Neural cell (in vitro differentiated cells): ENCODE measurements around the gene CAV2.

Source experiments
- EP300 ChIP-seq: fragments of 450-650 bp; conservative IDR thresholded peaks from 2 replicates; pipeline ENCODE4 v1.6.1; 2014; ENCODE audit warnings: antibody characterized with exemption, mild to moderate bottlenecking, moderate library complexity; ENCODE audit not compliant: poor library complexity, severe bottlenecking
- EZH2 ChIP-seq: fragments of 200-600, 300-800 bp; shearing (Covaris generic), sonication (generic); IDR thresholded peaks from 2 replicates; pipeline ENCODE4 v1.6.1; 2014; ENCODE audit warnings: antibody characterized with exemption, low read length, borderline replicate concordance, mild to moderate bottlenecking; ENCODE audit not compliant: insufficient read depth, poor library complexity, severe bottlenecking
- MXI1 ChIP-seq: fragments of 450-650 bp; conservative IDR thresholded peaks from 2 replicates; pipeline ENCODE4 v1.6.1; 2014; ENCODE audit warnings: antibody characterized with exemption, mild to moderate bottlenecking; ENCODE audit not compliant: poor library complexity, severe bottlenecking
- POLR2AphosphoS5 ChIP-seq: IDR thresholded peaks from 2 replicates; pipeline ENCODE4 v1.6.1; 2012
- RAD21 ChIP-seq: fragments of 450-650 bp; conservative IDR thresholded peaks from 2 replicates; pipeline ENCODE4 v1.6.1; 2014; ENCODE audit warnings: antibody characterized with exemption, mild to moderate bottlenecking, moderate library complexity
- SMC3 ChIP-seq: fragments of 450-650 bp; conservative IDR thresholded peaks from 2 replicates; pipeline ENCODE4 v1.6.1; 2014; ENCODE audit warnings: antibody characterized with exemption, mild to moderate bottlenecking, moderate library complexity; ENCODE audit not compliant: poor library complexity
- TAF1 ChIP-seq: IDR thresholded peaks from 2 replicates; pipeline ENCODE4 v1.6.1; 2012; ENCODE audit warnings: low read depth
- TF ChIP-seq, protein P1 (sequence below): IDR thresholded peaks from 2 replicates; pipeline ENCODE4 v1.6.1; 2012; ENCODE audit warnings: borderline replicate concordance
- TF ChIP-seq, protein P2 (sequence below): fragments of 450-650 bp; IDR thresholded peaks from 2 replicates; pipeline ENCODE4 v1.5.1; 2014; ENCODE audit warnings: antibody characterized with exemption, mild to moderate bottlenecking, moderate library complexity; ENCODE audit not compliant: poor library complexity, severe bottlenecking

DNA sequence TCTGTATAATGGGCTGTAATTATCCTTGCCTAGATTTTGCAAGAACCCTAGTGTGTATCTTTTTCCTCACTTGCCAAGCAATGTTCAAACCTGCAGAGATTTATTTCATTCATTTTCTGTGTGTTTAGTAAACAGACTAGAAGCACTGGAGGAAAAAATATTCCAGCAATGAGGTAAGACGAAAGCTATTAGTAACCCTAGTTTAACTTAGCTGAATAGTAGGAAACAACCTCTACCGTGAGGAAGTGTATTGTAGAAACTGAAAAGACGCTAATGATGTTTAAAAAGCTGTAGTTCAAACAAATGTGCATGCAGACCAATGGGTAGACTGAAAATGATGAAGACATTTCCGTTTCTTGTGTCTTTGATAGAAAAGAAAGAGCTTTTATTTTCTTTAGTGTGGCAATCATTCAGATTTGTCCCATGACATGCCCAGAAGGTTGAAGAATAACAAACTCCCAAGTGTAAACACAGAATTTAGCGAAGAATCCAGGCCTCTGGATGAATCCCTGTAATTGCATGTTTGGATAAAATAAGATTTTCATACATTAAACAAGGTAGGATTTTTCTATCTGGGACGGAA is 46.0 kb downstream of the CAV2 start:
- TF ChIP-seq POLR2AphosphoS5 (no peak), EP300 (no peak), TAF1 (no peak), MXI1 (no peak), EZH2 (no peak), SMC3 (no peak), RAD21 (no peak)
- TF ChIP-seq, protein P1, sequence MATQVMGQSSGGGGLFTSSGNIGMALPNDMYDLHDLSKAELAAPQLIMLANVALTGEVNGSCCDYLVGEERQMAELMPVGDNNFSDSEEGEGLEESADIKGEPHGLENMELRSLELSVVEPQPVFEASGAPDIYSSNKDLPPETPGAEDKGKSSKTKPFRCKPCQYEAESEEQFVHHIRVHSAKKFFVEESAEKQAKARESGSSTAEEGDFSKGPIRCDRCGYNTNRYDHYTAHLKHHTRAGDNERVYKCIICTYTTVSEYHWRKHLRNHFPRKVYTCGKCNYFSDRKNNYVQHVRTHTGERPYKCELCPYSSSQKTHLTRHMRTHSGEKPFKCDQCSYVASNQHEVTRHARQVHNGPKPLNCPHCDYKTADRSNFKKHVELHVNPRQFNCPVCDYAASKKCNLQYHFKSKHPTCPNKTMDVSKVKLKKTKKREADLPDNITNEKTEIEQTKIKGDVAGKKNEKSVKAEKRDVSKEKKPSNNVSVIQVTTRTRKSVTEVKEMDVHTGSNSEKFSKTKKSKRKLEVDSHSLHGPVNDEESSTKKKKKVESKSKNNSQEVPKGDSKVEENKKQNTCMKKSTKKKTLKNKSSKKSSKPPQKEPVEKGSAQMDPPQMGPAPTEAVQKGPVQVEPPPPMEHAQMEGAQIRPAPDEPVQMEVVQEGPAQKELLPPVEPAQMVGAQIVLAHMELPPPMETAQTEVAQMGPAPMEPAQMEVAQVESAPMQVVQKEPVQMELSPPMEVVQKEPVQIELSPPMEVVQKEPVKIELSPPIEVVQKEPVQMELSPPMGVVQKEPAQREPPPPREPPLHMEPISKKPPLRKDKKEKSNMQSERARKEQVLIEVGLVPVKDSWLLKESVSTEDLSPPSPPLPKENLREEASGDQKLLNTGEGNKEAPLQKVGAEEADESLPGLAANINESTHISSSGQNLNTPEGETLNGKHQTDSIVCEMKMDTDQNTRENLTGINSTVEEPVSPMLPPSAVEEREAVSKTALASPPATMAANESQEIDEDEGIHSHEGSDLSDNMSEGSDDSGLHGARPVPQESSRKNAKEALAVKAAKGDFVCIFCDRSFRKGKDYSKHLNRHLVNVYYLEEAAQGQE, result no peak
- TF ChIP-seq, protein P2, sequence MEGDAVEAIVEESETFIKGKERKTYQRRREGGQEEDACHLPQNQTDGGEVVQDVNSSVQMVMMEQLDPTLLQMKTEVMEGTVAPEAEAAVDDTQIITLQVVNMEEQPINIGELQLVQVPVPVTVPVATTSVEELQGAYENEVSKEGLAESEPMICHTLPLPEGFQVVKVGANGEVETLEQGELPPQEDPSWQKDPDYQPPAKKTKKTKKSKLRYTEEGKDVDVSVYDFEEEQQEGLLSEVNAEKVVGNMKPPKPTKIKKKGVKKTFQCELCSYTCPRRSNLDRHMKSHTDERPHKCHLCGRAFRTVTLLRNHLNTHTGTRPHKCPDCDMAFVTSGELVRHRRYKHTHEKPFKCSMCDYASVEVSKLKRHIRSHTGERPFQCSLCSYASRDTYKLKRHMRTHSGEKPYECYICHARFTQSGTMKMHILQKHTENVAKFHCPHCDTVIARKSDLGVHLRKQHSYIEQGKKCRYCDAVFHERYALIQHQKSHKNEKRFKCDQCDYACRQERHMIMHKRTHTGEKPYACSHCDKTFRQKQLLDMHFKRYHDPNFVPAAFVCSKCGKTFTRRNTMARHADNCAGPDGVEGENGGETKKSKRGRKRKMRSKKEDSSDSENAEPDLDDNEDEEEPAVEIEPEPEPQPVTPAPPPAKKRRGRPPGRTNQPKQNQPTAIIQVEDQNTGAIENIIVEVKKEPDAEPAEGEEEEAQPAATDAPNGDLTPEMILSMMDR, result no peak
